HG03457 (cell line): ENCODE data around the gene DTD1.

Experiments used
- ATAC-seq: cut with Tn5 transposase; IDR thresholded peaks from one replicate; pipeline ENCODE4 v1.9.1; 2021; ENCODE audit warnings: moderate number of reproducible peaks; ENCODE audit not compliant: unreplicated experiment

DTD1 gene

DNA sequence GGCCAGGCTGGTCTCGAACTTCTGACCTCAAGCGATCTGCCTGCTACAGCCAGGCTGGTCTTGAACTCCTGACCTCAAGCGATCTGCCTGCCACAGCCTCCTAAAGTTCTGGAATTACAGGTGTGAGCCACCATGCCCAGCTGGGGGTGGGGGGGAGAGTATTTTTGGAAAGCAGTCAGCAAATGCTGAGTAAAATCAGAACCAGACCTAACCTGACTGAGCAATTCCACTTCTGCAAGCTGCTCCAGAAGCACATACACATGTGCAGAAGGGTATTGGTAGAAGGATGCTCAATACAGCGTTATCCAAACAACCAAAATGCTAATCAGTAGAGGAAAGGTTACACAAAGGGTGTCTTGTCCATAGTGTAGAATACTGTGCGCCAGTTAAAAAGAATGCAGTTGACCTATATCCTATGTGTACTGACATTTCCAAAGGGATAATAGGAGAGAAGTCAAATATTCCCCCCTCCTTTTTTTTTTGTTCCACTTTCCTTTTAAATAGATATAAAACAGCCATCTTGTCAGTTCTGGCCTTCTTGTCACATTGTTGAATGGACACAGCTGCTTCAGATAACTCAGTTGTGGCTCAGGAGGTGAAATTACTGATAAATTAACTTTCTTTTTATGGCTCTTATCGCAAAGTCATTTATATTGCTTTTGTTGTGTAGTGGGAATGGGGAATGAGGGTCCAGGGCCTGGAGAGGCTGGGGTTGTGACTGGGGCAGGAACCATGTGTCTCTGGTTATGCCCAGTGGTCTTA lies 74.6 kb downstream of the DTD1 start:
- ATAC-seq, result no peak

DNA sequence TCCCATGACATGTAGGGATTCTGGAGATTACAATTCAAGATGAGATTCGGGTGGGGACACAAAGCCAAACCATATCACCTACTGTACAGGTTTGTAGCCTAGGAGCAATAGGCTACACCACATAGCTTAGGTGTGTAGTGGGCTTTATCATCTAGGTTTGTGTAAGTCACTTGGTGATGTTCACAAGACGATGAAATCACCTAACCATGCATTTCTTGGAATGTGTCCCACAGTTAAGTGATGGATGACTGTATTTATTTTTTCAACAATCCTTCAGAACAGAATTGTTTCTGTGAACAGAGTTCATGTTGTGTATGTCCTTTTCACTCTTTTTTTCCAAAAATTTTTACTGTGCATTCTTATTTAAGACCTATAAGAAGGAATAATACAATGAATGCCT lies 76.1 kb downstream of the DTD1 start:
- no peak for ATAC-seq

DNA sequence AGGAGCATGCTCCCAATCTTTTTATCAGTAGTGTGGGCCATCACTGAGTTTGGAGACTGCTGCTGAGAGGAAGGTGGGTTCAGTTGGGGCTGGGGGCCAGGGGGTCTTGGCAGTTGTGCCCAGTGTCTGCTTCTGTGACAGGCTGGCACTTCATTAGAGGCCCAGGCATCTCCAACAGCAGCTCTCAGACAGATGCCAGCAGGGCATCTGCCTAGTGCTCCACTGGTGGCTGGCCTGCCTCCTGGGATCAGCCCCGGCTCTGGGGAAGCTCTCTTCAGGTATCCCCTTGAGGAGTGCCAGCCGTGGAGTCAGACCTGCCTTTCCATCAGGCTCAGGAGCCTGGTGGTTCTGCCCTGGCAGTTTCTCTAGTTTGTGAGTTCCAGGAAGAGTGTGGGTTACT lies 77.3 kb downstream of the DTD1 start:
- no peak for ATAC-seq

DNA sequence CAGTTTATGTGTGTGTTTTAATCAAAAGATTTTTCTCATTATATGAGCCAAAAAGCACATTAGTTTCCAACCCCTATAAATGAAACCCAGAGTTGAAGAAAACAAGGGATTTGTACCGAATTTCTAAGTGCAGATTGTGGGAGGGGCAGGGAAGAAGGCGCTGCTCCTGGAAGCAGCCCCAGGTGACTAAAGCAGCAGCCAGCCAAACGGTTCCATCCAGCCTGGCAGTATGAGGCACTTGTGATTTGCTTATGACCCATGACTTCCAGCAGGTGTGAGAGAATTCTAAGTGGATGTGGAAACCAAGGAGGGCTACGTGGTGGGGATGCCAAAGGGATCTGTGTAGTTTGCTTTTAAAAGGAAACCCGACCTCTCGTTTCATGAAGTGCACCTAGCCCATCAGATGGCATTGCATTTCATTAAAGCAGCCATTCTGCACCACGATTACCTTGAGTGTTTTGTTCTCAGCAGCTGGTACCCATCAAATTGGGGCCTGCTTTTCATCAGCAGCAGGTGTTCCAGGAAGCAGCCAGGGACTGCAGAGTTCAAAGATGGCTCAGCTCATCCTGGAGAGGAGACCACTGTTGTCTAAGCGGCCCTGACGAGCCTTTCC lies 79.1 kb downstream of the DTD1 start:
- no peak for ATAC-seq

DNA sequence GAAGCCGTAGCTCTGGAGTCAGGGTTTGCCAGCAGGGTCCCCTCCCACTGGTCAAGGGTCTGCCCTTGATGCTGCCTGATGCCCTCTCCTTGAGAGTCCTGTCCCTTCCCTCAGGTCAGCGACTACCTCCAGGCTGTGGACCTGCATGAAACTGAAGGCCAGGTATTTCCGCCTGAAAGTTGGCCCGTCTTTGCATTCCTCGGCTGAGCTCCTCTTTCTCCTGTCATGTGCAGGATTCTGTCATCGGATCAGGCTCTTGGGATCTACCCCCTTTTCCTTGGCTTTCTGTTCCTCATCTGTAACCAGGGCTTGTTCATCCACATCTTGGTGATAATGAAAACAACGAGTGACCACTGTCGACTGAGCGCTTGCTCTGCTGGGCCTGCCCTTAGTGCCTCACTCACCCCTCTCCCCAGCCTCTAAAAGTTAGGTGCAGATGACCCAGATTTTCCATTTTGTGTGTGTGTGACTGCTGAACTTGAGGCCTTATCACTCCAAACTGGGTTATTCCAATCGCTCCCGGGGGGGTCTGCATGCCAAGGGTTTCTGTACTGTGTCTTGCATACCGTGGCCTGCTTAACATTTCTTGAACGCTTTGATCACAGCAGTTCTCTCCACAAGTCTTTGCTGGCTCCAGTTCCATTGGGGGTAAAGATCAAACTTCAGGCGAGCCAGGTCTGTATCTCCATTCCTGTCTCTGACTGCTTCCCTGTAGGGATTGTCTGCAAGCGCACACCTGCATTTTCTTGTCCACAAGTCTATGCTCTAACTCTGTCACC lies 81.6 kb downstream of the DTD1 start:
- ATAC-seq, result no peak

DNA sequence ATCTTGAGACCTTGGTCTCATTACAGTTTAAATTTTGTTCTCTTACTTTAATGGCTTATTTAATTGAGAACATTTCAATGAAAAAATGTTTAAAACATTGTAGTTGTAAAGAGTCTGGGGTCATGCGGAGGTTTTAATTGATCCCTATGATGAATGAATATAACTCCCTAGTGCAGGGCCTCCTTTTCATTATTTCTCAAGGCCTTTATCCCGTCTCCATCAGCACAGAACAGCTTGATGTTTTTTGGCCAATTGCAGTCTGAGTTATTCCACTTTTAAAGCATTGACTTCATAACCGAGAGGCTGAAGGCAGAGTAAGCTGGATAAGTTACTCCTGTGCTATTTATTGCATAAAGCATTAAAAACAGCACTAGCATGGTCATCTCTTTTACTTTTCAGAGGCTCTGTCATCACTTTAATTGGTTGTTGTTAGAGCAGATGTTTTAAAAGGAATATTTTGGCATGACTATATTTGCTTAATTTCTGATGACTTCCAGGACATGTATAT lies 83.4 kb downstream of the DTD1 start:
- ATAC-seq, result no peak

DNA sequence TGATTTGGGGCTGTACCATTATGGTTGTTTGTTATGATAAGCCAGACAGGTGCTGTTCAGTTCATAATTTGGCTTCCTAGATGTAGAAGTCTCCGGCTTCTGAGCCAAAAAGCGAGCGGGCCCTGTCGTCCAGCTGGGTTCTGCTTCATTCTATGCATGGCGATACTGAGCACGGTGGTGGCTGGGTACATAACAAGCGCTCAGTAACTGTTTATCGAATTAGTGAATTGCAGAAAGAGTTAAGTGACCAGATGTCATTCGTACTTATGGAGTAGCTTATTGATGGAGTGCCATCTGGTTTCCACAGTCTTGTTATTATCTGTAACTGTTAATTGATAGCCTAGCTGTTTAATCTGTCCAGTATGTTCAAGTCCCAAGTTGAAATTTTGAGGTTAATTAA lies 85.0 kb downstream of the DTD1 start:
- no peak for ATAC-seq

DNA sequence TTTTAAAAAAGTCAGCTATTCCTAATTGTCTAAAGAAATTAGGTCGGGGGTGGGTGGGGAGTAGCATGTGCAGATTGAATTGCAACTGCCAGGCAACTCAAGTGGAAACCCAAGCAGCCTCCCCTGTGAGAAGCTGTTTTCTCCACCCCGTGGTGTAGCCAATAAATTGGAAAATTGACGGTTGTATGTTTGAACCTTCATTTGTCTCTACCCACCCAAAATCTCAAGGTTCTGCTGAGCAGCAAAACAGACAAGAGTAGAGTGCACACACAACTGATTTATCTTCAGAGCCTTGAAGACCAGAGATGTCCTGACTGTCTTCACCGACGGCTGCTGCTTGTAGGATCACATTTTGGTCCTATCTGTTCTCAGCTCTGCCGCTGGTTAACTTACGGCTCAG lies 88.5 kb downstream of the DTD1 start:
- no peak for ATAC-seq

DNA sequence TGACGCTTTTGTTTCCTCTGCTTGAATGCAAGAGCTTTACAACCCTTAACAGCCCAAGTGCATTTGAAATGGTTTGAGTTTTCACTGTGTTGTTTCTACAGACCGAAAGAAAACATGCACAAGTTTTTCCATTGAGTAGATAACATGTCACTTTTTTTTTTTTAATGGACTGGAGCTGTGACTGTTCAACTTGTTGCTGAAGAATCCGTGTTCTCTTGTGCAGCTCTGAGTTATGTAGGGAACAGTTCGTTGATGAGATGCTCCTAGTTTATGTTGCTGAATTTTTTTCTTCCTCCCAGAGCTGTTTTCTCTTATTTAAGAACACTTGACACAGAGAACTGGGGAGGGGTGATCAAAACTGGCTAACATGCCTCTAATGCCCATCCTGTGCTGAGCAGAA lies 89.3 kb downstream of the DTD1 start:
- no peak for ATAC-seq

DNA sequence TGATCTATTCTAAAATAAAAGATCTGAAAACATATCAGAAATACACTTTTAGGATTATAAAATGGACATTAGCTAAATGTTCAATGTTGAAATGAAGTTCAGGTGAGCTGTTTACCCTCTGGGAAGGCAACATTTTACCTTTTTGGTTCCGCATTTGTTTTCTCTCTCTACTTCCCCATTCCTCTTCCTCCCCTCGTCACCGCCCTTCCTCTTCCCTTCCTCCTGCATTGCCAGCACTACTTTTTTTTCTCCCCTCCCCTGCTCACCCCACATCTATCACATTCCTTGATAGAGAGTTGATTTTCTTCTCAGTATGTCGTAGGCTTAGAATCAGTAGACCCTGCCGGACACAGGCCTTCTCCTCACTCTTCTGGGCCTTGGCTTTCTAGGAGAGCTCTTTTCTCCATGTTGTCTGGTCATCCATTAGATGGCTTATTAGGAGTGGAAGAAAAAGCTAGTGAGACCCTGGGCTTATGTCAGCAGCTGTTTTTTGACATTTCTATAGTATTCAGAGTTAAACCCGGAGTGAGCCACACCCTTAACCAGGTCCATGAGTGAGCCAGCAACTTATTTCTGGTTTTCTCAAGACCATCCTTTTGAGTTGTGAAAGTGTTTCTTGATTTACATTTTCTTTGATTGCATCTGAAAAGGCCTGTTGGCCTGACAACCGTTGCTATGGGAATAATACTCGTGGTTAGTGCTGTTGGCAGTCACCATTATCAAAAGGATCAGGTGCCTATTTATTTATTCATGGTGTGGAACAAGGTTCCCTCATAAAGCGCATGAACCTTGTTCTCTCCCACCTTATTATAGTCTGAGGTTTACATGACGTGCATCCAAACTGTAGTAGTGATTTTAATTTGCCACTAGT lies 90.9 kb downstream of the DTD1 start:
- no peak for ATAC-seq

DNA sequence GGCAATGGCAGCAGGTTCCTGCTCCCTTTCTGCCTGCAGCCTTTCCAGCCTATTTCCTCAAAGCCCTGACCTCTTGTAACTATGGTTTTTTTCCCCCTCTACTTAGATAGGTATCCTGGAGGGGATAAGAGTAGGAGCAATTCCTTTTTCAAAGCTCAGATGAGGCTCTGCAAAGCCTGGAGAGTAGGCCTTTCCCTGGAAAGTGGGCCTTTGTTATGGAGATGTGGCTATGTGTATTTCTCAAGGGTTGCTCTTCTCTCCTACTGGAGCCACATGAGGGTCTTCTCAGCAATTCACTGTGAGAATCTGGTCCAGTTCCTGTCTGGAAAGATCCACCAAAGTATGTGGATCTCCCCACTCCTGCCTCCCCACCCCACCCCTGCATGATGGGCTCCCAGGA lies 96.0 kb downstream of the DTD1 start:
- no peak for ATAC-seq

DNA sequence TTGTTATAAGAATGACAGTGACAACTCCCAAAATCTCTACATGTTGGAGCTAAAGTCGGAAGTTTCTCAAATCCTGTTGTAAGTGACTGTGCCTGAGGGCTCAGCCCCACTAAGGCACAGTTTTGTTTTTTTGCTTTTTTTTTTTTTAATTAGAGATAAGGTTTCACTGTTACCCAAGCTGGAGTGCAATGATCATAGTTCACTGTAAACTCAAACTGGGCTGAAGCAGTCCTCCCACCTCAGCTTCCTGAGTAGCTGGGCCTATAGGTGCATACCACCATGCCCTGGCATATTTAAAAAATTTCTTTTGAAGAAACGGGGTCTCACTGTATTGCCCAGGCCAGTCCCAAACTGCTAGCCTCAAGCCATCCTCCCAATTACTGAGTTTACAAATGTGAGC lies 96.9 kb downstream of the DTD1 start:
- no peak for ATAC-seq

DNA sequence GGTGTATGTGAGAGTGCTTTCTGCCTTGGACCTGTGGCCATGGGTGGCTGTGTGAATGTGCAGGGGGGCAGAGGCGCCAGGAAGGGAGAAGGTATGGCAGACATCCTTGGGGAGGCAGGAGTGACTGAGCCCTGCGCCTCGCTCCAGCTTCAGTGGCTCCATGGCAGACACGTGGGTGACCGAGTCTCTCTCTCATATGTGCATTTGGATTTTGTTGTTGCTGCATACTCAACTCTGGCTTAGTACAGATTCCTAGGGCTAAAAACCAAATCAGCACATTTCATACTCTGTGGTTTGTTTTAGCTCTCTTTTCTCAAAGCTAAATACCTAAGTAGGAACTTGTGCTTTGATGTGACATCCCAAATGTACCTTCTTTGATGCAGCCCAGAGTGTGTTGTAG lies 97.6 kb downstream of the DTD1 start:
- ATAC-seq, result no peak

DNA sequence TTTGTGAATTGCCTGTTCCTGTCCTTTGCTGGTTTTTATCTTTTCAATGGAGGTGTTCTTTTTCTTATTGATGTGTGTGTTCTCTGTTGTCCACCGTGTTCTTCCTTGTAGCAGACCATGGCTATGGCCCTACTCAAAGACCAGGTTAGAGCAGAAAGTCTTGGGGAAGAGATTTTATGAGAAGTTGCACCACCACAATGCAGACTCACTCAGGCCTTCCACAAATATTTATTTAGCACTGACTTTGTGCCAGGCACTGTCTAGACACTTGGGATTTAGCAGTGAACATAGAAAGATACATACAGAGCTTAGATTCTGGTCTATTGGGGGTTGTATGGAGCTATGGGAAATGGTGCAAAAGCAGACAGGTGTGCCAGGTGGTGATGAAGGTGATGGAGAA lies 98.8 kb downstream of the DTD1 start:
- ATAC-seq, result no peak

DNA sequence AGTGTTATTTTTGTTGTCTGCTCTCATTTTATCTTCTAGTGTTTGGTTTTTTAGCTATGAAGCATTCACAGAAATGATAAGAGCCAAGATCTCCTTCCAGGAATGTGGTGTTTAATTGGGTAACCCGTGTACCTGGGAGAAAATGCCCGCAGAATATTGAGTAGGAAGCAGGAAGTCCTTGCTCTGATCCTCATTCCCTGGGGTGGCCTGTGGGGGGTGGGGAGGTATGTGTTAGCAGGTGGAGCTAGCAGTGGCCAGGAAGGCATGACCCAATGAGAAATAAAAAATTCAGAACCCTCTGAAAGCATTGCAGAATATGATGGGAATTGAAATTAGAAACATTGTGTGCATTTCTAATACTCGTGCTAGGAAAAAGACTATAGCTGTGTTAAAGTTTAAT lies 100.8 kb downstream of the DTD1 start:
- ATAC-seq, result no peak

DNA sequence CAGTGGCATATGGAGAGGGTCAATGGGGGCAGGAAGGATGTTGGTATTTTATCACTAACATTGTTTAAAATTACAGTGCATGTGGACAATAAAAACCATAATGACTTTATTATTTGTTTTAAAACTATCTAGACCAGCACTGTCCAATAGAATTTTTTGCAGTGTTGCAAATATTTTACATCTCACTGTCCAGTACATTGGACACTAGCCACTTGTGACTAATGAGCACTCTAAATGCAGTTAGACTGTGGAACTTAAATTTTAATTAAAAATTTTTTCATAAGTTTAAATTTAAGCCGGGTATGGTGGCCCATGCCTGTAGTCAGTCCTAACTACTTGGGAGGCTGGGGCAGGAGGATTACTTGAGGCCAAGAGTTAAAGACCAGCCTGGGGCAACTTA lies 101.7 kb downstream of the DTD1 start:
- ATAC-seq, result no peak

DNA sequence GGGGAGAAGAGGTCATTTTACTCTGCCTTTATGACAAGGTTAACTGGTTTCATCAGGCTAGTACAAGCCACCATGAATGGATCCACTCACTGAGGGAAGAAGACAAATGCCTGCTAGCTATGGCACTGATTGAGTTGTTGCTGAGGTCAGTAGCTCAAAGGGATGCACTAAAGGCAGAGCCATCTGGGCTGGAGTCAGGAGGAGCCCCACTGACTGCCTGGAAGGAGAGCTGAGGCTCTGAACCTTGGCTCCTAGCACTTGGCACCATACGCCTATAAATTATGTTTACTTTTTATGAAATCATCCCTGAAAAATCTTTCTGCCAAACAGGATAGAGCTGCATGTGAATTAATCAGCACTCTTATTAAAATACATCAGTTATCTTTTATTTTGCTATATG lies 104.6 kb downstream of the DTD1 start:
- no peak for ATAC-seq

DNA sequence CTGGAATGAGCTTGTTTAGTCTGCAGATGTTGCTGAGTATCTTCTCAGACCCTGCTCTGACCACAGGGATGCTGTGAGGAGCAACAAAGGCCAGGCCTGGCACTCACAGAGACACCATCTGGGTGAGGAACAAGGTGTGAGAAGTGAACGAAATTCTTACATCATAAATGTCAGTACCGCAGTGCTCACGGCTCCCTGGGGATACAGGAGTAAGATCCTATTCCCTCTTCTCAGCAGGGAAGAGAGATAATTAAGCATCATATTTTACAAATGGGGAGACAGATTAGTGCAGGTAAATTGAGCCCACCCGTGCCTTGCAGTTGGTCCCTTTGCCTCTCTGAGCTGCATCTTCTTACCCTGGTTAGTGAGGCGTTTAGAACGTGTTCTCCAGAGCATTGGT lies 106.2 kb downstream of the DTD1 start:
- no peak for ATAC-seq

DNA sequence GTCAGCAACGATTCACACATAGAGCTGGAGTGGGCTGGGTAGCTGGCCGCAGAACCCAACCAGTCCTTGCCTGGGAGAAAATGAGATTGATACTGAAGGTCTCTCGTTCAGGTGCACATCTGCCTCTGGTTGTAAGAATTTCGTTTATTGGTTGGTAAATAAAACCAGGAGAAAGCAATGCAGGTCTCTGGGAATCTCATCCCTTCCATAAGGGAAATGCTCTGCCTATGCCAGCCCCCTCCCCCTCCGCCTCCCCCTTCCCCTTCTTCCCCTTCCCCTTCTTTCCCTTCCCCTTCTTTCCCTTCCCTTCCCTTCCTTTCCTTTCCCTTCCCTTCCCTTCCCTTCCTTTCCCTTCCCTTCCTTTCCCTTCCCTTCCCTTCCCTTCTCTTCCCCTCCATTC lies 107.3 kb downstream of the DTD1 start:
- ATAC-seq, result no peak

DNA sequence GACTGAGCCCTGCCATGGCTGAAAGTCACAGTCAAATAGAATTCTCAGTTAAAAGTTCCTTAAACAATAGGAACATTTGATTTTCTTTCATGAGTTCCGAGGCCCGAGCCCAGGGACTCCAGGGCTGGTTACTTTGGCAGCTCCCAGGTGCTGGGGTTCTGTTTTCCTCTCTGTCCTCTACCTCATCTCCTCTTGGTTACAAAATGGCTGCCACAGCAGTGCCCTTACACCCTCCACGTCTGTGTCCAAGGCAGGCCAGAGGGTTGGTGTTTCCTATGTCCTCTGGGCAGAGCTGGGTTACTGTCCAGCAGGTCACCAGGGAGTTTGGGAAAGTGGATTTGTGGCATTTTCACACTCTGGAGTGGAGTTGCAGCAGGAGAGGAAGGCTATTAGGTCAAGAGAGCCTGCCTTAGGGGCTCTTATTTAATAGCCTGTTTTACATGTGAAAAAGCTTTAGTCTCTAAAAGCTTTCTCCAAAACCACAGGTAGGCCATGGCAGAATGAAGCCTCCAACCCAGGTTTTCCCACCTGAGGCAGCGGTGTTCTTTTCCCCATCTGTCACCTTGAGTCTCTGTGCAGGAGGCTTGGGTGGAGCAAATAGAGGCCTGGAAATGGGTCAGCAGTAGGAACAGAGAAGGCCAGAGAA lies 111.0 kb downstream of the DTD1 start:
- ATAC-seq, result no peak

DNA sequence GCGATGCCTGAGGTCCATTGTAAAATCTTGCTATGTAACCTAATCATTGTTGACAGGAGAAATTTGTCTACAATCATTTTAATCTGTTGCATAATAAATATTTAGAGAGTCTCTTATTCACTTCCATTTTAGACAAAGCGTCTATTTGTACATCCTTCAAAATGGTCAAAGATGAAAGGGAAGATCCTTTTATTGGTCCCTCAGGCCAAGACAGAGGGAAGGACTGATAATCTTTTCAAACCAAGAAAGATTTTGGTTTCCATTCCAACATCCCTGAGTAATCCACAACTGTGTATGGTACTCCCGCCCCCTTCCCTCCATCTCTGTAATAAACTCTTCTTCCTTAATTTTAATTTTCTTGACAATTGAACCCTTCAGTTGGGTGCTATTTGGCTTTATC lies 114.1 kb downstream of the DTD1 start:
- no peak for ATAC-seq
